HG02943 (cell line): Measurements from ENCODE around the gene HRH2.

ENCODE experiments used
- ATAC-seq: cut with Tn5 transposase; IDR thresholded peaks from one replicate; pipeline ENCODE4 v1.9.1; 2021; ENCODE audit warnings: mild to moderate bottlenecking, low read depth, moderate library complexity; ENCODE audit not compliant: unreplicated experiment

The HRH2 gene

GRCh38 chr5:175671013-175671412 is 13.1 kb downstream of the HRH2 start:
- ATAC-seq: no peak

DNA sequence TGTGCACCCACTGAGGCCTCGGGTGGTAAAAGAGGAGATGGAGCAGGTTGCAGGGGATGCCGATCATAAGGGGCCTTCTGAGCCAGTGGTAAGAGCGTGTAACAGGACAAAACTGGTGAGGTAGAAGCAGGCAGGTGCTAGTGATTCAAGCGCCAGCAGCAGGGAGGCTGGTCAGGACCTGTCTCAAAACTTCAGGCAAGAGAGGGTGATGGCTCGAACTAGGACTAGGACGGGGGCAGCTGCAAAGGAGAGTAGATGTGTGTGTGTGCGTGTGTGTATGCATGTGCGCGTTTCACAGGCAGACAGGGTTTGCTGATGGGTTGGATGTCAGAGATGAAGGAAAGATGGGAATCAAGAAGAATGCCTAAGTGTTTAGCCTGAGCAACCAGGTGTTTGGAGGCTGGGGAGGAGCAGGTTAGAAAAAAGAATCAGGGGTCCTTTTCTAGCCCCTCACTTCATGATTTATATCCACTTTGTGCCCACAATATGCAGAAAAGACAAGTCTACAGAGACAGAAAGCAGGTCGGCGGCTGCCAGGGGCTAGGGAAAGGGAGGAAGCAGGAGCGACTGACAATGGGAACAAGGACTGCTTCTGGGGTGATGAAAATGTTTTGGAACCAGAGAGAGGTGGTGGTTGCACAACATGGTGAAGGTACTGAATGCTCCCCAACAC is 15.2 kb downstream of the HRH2 start:
- no peak for ATAC-seq

DNA sequence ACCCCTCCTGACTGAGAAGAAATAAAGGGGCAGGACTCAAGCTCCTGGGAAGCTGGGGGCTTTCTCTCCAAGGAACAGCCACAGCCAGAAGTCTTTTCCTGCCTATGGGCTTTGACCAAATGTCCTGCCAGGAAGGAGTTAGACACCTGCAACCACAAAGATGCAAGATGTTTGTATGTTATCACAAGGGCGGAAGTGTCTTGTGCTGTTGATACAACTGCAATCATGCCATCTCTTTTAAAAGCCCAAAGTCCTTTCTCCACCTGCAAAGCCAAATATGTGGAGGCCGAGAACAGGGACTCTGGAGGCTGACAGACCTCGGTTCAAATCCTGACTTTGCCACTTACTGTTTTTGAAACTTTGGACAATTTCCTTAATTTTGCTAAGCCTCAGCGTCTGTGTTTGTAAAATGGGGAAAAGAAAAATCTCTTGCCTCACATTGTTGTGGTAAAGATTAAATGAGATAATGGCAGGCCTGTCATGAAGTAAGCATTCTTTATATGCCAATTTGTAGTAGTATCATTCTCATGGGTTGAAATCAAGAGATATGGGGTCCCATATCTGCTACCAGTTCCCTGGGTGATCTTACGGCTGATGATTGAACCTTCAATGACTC is 17.0 kb downstream of the HRH2 start:
- no peak for ATAC-seq

DNA sequence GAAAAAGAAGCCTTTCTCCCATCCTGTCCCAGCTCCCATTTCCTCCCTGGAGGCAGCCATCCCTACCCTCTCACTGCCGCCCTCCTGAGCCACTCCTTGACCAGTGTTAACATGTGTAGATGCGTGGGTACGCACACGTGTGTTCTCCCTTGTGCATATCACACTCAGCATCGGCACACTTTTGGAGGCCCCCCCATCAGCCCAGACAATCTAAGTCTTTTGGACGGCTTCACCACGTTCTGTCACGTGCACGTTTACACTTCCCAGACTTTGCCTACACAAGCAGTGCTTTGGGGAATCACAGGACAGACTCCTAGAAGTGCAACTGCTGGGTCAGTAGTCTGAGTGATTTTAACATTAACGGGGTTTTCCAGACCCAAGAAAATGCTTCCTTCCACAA is 18.0 kb downstream of the HRH2 start:
- ATAC-seq: no peak

DNA sequence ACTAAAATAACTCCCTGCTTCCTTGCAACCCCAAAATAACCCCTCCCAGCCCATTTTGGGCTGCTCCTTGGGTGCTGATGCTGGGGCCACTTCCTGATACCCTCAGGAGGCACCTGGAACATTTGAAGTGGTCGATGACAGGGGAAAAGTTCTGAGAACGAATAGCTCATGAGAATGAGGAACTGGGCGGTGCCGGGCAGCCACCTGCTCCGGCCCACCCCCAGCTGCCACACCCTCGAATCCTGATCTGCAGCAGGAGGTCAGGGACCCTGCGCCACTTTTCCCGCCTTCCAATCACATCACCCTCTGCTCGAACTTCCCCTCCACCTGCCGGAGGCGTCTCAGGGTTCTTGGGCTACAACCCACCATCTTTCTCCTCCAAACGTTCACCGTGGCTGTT is 19.7 kb downstream of the HRH2 start:
- ATAC-seq: no peak

GRCh38 chr5:175678074-175678473 is 20.2 kb downstream of the HRH2 start:
- no peak for ATAC-seq

- no peak for ATAC-seq
Observed at GRCh38 chr5:175679411-175679810, 21.5 kb downstream of the HRH2 start.

GRCh38 chr5:175680020-175680419 is 22.1 kb downstream of the HRH2 start:
- no peak for ATAC-seq

DNA sequence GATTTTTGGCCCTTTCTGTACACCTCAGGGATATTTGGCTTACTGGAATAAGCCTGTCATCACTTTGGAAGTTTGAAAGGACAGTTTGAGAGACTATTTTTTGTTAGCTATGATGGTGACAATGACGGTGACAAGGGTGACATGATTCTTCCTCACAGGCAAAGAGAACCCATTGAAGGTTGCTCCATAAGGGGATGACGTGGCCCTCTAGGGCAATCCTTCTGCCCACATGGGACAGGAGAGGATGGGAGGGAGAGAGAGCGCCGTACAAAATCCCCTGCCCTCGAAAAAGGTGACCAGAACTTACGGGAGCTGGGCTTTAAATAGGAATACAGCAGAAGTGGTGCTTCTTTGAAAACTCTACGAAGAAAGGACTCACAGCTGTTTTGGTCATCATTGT is 22.6 kb downstream of the HRH2 start:
- ATAC-seq: no peak

GRCh38 chr5:175681045-175681967 is 23.4 kb downstream of the HRH2 start:
- no peak for ATAC-seq

- no peak for ATAC-seq
Observed at GRCh38 chr5:175681968-175682340, 24.1 kb downstream of the HRH2 start.

- no peak for ATAC-seq
Observed at GRCh38 chr5:175682664-175683063, 24.8 kb downstream of the HRH2 start.

DNA sequence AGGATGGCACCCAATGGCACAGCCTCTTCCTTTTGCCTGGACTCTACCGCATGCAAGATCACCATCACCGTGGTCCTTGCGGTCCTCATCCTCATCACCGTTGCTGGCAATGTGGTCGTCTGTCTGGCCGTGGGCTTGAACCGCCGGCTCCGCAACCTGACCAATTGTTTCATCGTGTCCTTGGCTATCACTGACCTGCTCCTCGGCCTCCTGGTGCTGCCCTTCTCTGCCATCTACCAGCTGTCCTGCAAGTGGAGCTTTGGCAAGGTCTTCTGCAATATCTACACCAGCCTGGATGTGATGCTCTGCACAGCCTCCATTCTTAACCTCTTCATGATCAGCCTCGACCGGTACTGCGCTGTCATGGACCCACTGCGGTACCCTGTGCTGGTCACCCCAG is 25.4 kb downstream of the HRH2 start:
- ATAC-seq: no peak

GRCh38 chr5:175683921-175684320 is 26.1 kb downstream of the HRH2 start:
- ATAC-seq: no peak

GRCh38 chr5:175684931-175685330 is 27.1 kb downstream of the HRH2 start:
- ATAC-seq: no peak

DNA sequence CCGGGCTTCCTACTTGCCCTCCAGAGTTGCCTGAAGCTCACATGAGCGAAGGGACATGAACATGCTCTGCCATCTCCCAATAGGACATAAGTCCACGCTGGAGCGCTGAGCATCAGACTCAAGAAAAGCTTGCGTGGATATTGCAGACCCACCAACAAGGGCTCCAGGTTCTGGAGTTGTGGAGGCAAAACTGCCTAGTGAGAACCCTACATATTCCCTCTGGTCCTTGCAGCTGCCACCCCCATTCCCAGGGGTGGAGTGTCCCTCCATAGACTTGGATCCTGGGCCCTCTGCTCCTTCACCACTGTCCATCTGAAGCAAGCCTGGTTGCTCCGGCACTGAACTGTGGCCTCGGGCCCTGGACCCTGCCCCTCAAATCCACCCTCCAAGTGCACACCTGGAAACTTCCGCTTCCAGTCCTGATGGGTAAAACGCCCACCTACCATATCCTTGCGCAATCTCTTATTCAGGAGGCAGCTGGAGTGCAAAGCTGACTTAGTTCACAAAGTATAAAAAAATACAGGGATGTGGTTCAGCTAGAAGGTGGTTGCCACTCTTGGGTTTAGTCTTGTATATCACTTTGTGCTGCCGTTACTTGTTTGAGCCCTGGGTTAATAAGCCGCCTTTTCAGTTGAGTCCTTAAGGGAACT is 28.0 kb downstream of the HRH2 start:
- no peak for ATAC-seq

DNA sequence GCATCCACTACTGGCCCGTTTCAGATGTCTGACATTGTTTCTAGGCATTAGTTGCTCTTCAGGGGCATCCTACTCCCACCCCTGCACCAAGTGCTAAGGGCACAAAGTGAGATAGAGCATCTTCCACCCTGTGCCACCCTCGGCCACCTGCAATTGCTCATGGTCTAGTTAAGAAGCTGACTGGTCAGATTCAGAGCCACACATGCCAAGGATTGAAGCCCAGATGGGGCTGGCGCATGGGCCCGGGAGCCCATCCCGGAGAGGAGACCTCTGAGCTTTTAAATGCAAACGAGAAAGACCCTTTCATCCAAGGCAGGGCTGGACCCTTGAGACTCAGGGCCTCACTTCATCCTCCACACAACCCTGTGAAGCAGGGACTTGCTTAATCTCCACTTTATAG is 28.5 kb downstream of the HRH2 start:
- ATAC-seq: no peak

- no peak for ATAC-seq
Observed at GRCh38 chr5:175686826-175687225, 29.0 kb downstream of the HRH2 start.

DNA sequence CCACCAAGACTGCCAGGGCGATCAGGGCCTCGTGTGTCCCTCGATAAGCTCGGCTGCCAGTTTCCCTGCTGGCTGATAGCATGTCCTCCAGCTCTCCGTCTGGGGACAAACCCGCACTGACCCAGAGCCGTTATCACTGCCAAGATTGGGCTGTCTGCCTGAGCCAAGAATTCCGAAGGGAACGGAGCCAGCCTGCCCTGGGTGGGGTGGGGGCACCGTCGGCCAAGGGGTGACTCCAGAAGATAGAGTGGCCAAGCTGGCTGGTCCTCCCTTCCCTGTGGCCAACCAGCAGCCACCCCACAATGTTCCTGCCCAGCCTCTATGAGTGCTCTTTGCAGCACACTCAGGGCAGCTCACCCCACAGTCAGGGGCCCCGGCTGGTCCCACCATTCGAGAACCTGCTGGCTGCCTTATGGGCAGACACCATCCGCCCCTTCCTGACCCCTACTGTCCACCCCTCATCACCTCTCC is 29.4 kb downstream of the HRH2 start:
- no peak for ATAC-seq

GRCh38 chr5:175688352-175689146 is 30.7 kb downstream of the HRH2 start:
- no peak for ATAC-seq
